Upper lobe of right lung (tissue), 1 donor: Measurements from ENCODE around the gene YDJC. TPM values are rescaled to one million over a fixed set of nuclear protein-coding genes. Genes with fewer than 3 reads are reported as not detected.
"Not testable (repeated sequence)": the region's sequence is repeated elsewhere in the genome, so short reads cannot be mapped to it uniquely, and the experiment has no call there.

ENCODE experiments used
- ATAC-seq: fragments of 200-7000 bp; cut with Tn5 transposase; one replicate; pipeline ENCODE4 v1.9.1; 2020; ENCODE audit warnings: mild to moderate bottlenecking, moderate library complexity
- DNase-seq: peaks from one replicate; pipeline ENCODE4 v3.0.0-alpha.2; 2020
- H3K27ac ChIP-seq: fragments of 200-600 bp; one replicate; pipeline ENCODE4 v1.8.0; 2022
- H3K27me3 ChIP-seq: fragments of 200-600 bp; one replicate; pipeline ENCODE4 v1.8.0; 2022; ENCODE audit warnings: mild to moderate bottlenecking
- H3K36me3 ChIP-seq: fragments of 200-600 bp; one replicate; pipeline ENCODE4 v1.8.0; 2022
- H3K4me1 ChIP-seq: fragments of 200-600 bp; one replicate; pipeline ENCODE4 v1.8.0; 2022
- H3K4me3 ChIP-seq: fragments of 200-600 bp; one replicate; pipeline ENCODE4 v1.8.0; 2022; ENCODE audit warnings: mild to moderate bottlenecking
- H3K9me3 ChIP-seq: fragments of 200-600 bp; one replicate; pipeline ENCODE4 v1.8.0; 2022
- CTCF ChIP-seq: fragments of 200-600 bp; IDR thresholded peaks from one replicate; pipeline ENCODE4 v1.8.0; 2022; ENCODE audit warnings: antibody characterized with exemption
- intact Hi-C: fragments of 100-400 bp; cut with DNase I; formaldehyde crosslinking; loops from one replicate; pipeline ENCODE4 v1.11.0; 2022
- long read RNA-seq: library from polyadenylated mRNA; unstranded; transcript quantifications from one replicate; pipeline ENCODE4 v2.0.0, GENCODE V29; 2021
- total RNA-seq: library from RNA; stranded (reverse); fragmentation: NEBNext Ultra II Directional; extraction: Animal tissue kit (Norgen Biotek cat#: 25700); gene quantifications from one replicate; pipeline ENCODE4 v1.2.1, GENCODE V29; 2021
- donor health status: DM: no; HTN: yes; CAD: no; lungs with severe emphysema.

The YDJC gene
- 13.9 TPM for total RNA-seq
- long read RNA-seq, transcript YDJC-201 (5 exons, 1,351 nt): major isoform, 7 of 27 reads
- long read RNA-seq, transcript YDJC-203 (5 exons, 1,410 nt): major isoform, 7 of 27 reads
- long read RNA-seq, partial matches to known transcripts: 8 of 27 reads
- long read RNA-seq, other reads (novel, unspliced or antisense): 1 of 27 reads

GRCh38 chr22:21629255-21630149 lies at the start of gene YDJC:
Gene YDJC (minus strand): TSS chr22:21630022. CDS start chr22:21630014, 8 bp downstream.
- Histone ChIP-seq H3K9me3 (no peaks in the 10 kb centered on the region), H3K4me1 (peaks cover 4% of the 10 kb centered on the region), H3K27ac (peak within 1 kb of the TSS; percentile 80), H3K36me3 (no peaks in the 10 kb centered on the region), H3K4me3 (peak within 1 kb of the TSS; percentile 97), H3K27me3 (no peaks in the 10 kb centered on the region)
- DNase-seq: peak; percentile 96
- intact Hi-C loops: no loop called here
- peak; percentile 53 for TF ChIP-seq CTCF
- peak; percentile 96 for ATAC-seq

GRCh38 chr22:21679383-21679782 lies 49.6 kb upstream of the YDJC start:
- Histone ChIP-seq H3K36me3 (peaks cover 46% of the 10 kb centered on the region), H3K4me3 (no peak overlapping the region), H3K9me3 (no peaks in the 10 kb centered on the region), H3K4me1 (no peaks in the 10 kb centered on the region), H3K27me3 (no peaks in the 10 kb centered on the region), H3K27ac (no peak overlapping the region)
- no peak for TF ChIP-seq CTCF
- DNase-seq: no peak
- intact Hi-C loops: no loop called here
- no peak for ATAC-seq

DNA sequence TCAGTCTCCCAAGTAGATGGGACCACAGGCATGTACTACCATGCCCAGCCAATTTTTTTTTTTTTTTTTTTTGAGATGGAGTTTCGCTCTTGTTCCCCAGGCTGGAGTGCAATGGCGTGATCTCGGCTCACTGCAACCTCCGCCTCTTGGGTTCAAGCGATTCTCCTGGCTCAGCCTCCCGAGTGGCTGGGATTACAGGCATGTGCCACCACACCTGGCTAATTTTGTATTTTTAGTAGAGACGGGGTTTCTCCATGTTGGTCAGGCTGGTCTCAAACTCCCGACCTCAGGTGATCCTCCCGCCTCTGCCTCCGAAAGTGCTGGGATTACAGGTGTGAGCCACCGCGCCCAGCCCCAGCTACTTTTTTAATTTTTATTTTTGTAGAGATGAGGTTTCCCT lies 49.0 kb upstream of the YDJC start:
- intact Hi-C loops, ATAC-seq: not testable (repeated sequence)

DNA sequence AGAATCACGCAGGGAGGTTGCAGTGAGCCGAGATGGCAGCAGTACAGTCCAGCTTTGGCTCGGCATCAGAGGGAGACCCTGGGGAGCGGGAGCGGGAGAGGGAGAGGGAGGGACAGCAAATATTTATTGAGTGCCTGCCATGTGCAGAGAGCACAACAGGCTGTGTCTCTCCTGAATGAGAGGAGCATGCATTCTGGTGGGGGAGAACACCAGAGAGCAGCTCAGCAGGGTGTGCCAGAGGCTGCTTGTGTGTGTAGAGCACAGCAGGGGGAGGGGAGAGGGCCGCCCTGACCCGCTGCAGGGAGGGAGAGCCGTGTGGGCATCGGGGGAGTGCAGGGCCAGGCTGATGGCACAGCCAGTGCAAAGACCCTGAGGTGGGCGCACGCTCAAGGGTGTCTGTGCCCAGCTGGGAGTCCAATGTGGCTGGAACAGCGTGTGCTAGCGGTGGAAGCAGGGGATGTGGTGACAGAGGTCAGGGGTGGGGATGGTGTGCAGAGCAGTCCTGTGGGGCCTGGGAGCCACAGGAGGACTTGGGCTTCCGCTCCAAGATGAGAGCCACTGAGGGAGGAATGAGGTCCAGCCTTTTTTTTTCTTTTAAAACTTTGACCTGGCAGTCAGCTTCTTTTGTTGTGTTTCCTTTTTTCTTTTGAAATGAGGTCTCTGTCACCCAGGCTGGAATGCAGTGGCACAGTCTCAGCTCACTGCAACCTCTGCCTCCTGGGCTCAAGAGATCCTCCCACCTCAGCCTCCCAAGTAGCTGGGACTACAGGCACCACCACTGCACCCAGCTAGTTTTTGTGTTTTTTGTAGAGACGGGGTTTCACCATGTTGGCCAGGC lies 48.0 kb upstream of the YDJC start:
- ATAC-seq: peak; percentile 24
- TF ChIP-seq CTCF: no peak
- no peaks in the 10 kb centered on the region for H3K9me3 ChIP-seq
- H3K27ac ChIP-seq: no peak overlapping the region
- intact Hi-C loops: no loop called here
- H3K27me3 ChIP-seq: no peaks in the 10 kb centered on the region
- H3K4me1 ChIP-seq: no peaks in the 10 kb centered on the region
- peaks cover 47% of the 10 kb centered on the region for H3K36me3 ChIP-seq
- H3K4me3 ChIP-seq: no peak overlapping the region
- DNase-seq: no peak

More for the DNA sequence above, 49.0 kb upstream of the YDJC start:
- not testable (repeated sequence) for H3K9me3 ChIP-seq, H3K4me1 ChIP-seq, H3K27me3 ChIP-seq, H3K27ac ChIP-seq, DNase-seq, H3K4me3 ChIP-seq
- peaks cover 47% of the 10 kb centered on the region for H3K36me3 ChIP-seq

DNA sequence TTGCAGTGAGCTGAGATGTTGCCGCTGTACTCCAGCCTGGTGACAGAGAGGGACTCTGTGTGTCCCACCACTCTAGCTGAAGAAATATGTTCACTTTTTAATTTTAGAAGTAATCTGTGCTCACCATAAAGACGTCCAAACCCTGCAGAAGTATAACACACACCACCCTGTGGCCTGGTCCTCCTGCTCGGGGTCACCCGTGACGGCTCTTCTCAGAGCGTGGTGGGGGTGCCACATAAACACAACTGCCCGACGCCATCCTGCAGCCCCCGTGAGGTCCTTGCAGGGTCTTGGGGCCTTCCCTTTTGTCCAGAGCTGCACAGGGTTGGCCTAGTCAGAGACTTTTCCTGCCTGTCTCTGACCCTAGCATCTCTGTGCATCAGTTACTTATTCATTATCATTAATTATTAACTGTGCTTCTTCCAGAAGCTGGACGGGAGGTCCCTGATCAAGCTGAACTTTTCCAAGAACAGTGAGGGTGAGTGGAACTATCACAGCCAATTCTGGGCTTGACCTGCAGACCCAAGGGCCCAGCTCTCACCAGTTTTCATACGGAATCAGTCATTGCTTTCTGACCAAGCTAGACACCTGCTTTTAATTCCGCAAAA lies 44.9 kb upstream of the YDJC start:
- Histone ChIP-seq H3K4me3 (no peak overlapping the region), H3K36me3 (peaks cover 57% of the 10 kb centered on the region), H3K9me3 (no peaks in the 10 kb centered on the region), H3K27ac (no peak overlapping the region), H3K4me1 (no peaks in the 10 kb centered on the region), H3K27me3 (no peaks in the 10 kb centered on the region)
- ATAC-seq (no peak), DNase-seq (no peak)
- TF ChIP-seq CTCF: no peak
- intact Hi-C loops: no loop called here
